Subcutaneous adipose tissue (tissue), 4 donors: ENCODE data around the gene TENT4B. TPM values are rescaled to one million over a fixed set of nuclear protein-coding genes. Genes with fewer than 3 reads are reported as not detected.

ENCODE experiments used
- CTCF ChIP-seq: fragments of 450-650 bp; IDR thresholded peaks from one replicate; pipeline ENCODE4 v1.5.1; 2016; ENCODE audit warnings: low read depth, mild to moderate bottlenecking, control low read depth, antibody characterized with exemption, moderate library complexity
- total RNA-seq, 4 donors: library from RNA; depleted of rRNA; stranded (reverse); fragments of >200 nt; gene quantifications; one replicate each; pipeline ENCODE4 v1.1.0, GENCODE V29; 2016

TENT4B gene
- total RNA-seq = 10 to 100 TPM; 12.4 to 14.3 (median 13.2) TPM

DNA sequence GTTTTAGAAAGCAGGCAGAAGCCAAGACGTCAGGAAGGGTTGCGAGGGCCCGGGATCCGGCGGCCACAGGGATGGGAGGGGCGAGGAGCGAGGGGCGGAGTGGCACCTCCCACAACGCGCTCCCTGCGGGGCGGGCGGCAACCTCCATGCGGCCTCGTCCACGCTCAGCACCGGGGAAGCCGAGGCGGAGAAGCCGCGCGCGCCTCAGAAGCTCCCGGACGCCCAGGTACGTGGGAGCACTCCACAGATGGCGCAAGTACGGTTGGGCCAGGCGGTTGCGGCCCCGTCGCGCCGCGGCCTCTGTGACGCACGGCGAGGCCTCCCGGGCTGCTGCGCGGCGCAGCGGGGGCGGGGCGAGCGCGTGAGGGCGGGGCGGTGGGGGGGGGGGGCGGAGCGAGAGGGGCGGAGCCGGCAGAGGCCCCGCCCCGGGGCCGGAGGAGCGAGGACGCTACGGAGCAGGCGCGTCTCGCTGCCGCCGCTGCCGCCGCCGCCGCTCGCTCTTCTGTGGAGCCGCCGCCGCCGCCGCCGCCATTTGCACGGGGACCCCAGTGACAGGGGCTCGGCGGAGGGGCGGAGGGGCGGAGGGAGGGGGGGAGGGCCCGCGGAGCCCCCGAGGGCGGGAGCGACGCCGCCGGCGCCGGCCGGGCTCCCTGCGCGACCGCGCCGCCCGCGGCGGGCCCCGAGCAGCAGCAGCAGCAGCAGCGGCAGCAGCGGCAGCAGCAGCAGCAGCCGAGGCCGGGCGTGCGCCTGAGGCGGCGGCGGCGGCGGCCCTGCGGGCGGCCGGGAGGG, at the start of gene TENT4B:
Gene TENT4B (plus strand): TSS at position 500 of the 789 bp plus-strand sequence. CDS start 316 bp downstream, outside the sequence.
- TF ChIP-seq CTCF = no peak

DNA sequence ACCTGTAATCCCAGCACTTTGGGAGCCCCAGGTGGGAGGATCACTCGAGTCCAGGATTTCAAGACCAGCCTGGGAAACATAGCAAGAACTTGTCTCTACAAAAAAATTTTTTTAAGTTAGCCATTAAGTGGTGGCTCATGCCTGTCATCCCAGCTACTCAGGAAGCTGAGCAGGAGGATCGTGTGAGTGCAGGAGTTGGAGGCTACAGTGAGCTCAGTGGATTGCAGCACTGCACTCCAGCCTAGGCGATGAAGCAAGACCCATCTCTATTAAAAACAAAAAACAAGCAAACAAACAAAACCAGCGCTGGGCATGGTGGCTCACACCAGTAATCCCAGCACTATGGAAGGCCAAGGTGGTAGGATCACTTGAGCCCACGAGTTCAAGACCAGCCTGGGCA, 49.3 kb upstream of the TENT4B start:
- TF ChIP-seq CTCF = no peak

- no peak for TF ChIP-seq CTCF
Measured at GRCh38 chr16:50114357-50115129, 38.6 kb upstream of the TENT4B start.

GRCh38 chr16:50120711-50121110, 32.4 kb upstream of the TENT4B start:
- no peak for TF ChIP-seq CTCF

- TF ChIP-seq CTCF = no peak
Measured at GRCh38 chr16:50121278-50121677, 31.8 kb upstream of the TENT4B start.

GRCh38 chr16:50121721-50122445, 31.2 kb upstream of the TENT4B start:
- TF ChIP-seq CTCF = no peak

DNA sequence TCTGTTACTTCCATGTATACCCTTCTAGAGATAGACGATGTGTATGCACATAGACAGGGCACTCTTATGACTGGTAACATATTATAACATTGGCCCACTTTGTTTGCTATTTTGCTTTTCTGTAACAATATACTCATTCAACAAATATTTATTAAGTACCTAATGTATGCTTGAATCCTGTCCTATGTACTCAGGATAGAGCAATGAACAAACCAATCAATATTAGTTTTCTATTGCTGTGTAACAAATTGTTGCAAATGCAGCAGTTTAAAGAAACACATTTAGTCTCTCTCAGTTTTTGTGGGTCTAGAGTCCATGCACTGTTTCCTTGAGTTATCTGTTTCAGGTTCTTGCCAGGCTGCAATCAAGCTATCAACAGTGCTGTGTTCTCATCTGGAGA, 29.7 kb upstream of the TENT4B start:
- no peak for TF ChIP-seq CTCF
